ENCODE measurements around the gene STAB1. TPM values are rescaled to one million over a fixed set of nuclear protein-coding genes. Genes with fewer than 3 reads are reported as not detected.
A peak's percentile ranks its signal among the peaks of the same experiment; 100 is the strongest.

Gene STAB1
- total and polyA plus RNA-seq, 2 of the 13 experiments (the other 11 are each of a cell fraction or from before 2014, with no cell fraction given) = 0.09 to 0.34 TPM

DNA sequence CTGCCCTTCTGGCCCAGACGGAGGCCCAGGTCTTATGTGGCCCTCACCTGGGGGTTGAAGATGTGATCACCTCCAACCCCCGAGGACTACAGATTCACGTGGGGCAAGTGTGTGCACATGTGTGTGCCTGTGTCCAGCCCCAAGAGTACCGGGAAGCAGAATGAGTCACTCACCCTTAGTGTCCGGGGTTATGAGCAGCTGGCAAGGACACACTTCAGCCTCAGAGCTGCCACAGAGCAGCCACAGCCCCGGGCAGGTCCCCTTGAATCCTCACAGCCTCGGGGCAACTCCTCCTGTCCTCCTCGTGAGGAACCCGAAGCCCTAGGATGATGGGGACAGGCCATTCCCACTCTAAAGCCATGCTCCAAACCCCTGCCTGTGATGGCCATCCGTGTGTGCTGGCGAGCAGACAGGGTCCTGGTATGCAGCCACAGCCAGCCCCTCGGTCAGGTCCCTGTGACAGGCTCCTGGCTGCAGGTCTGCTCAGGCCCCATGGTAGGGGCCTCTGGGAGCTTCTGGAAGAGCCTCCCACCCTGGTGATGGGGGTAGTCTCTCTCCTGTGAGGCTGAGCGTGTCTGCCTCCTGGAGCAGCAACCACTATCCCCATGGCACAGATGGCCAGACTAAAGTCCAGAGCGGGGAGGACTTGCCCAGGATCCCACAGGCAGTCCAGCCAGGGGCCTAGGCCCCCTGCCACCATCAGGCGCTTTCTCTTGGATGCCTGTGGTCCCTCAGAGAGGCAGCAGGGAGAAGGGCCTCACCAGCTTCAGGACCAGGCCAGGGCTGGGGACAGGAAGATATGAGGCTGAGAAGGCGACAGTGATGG, 852 bp downstream of the STAB1 start (continued):
- TF ChIP-seq KDM2A (CRISPR knock-in tag; IDR thresholded peaks at IDR 0.05; ENCODE audit: borderline replicate concordance, low read depth) (0 out of 2 replicates have a peak, but pooled peaks have one; percentile 13), TEAD3 (CRISPR knock-in tag; optimal IDR thresholded peaks at IDR 0.05; ENCODE audit: borderline replicate concordance) (peak; percentile 15), ZNF598 (CRISPR knock-in tag; IDR thresholded peaks at IDR 0.05; ENCODE audit: borderline replicate concordance) (peak; percentile 67; the same call in 1 of the 2 replicates), KMT2A (CRISPR knock-in tag; IDR thresholded peaks at IDR 0.05) (no peak), ZNF839 (CRISPR knock-in tag; IDR thresholded peaks at IDR 0.05; ENCODE audit: borderline replicate concordance) (peak; percentile 8; the same call in 1 of the 2 replicates), MIER2 (CRISPR knock-in tag; IDR thresholded peaks at IDR 0.05) (no peak), PAF1 (CRISPR knock-in tag; IDR thresholded peaks at IDR 0.05) (no peak), ZNF263 (CRISPR knock-in tag; IDR thresholded peaks at IDR 0.05) (peak; percentile 59), ZNF556 (CRISPR knock-in tag; IDR thresholded peaks at IDR 0.05; ENCODE audit: borderline replicate concordance) (0 out of 2 replicates have a peak, but pooled peaks have one; percentile 38), ZFP36L1 (CRISPR knock-in tag; IDR thresholded peaks at IDR 0.05) (no peak), DMAP1 (CRISPR knock-in tag; IDR thresholded peaks at IDR 0.05) (0 out of 2 replicates have a peak, but pooled peaks have one; percentile 23), ZNF276 (CRISPR knock-in tag; IDR thresholded peaks at IDR 0.05; ENCODE audit: low read depth) (no peak), MEIS1 (CRISPR knock-in tag; IDR thresholded peaks at IDR 0.05; ENCODE audit: borderline replicate concordance) (no peak), ZNF160 (CRISPR knock-in tag; IDR thresholded peaks at IDR 0.05) (no peak), ARID4A (CRISPR knock-in tag; IDR thresholded peaks at IDR 0.05; ENCODE audit: borderline replicate concordance) (0 out of 2 replicates have a peak, but pooled peaks have one; percentile 13), RARG (CRISPR knock-in tag; IDR thresholded peaks at IDR 0.05; ENCODE audit: low read depth) (no peak)
- TF ChIP-seq, protein P1, sequence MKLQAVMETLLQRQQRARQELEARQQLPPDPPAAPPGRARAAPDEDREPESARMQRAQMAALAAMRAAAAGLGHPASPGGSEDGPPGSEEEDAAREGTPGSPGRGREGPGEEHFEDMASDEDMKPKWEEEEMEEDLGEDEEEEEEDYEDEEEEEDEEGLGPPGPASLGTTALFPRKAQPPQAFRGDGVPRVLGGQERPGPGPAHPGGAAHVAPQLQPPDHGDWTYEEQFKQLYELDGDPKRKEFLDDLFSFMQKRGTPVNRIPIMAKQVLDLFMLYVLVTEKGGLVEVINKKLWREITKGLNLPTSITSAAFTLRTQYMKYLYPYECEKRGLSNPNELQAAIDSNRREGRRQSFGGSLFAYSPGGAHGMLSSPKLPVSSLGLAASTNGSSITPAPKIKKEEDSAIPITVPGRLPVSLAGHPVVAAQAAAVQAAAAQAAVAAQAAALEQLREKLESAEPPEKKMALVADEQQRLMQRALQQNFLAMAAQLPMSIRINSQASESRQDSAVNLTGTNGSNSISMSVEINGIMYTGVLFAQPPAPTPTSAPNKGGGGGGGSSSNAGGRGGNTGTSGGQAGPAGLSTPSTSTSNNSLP (IDR thresholded peaks at IDR 0.05; ENCODE audit: low read depth, low read length) = no peak
- TF ChIP-seq, protein P2, sequence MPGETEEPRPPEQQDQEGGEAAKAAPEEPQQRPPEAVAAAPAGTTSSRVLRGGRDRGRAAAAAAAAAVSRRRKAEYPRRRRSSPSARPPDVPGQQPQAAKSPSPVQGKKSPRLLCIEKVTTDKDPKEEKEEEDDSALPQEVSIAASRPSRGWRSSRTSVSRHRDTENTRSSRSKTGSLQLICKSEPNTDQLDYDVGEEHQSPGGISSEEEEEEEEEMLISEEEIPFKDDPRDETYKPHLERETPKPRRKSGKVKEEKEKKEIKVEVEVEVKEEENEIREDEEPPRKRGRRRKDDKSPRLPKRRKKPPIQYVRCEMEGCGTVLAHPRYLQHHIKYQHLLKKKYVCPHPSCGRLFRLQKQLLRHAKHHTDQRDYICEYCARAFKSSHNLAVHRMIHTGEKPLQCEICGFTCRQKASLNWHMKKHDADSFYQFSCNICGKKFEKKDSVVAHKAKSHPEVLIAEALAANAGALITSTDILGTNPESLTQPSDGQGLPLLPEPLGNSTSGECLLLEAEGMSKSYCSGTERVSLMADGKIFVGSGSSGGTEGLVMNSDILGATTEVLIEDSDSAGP (CRISPR knock-in tag; IDR thresholded peaks at IDR 0.05; ENCODE audit: borderline replicate concordance) = peak; percentile 62; the same call in 1 of the 2 replicates

Measured in HepG2 (cell line).